Astrocyte (in vitro differentiated cells and primary cell): Measurements from ENCODE around the gene ADAMTS17. TPM values are rescaled to one million over a fixed set of nuclear protein-coding genes. Genes with fewer than 3 reads are reported as not detected.

Source experiments
- DNase-seq: peaks from one replicate; pipeline ENCODE4 v3.0.0-alpha.2; 2010; ENCODE audit warnings: low read depth
- FAIRE-seq: peaks from 2 replicates; lab custom pipeline; 2011; peaks lifted over from hg19 to GRCh38; lab: Jason Lieb, UNC
- H2AFZ ChIP-seq: 2 replicates; pipeline ENCODE4 v1.6.0; 2012; ENCODE audit warnings: low read depth, low read length, inconsistent platforms
- H3K27ac ChIP-seq: 2 replicates; pipeline ENCODE4 v1.5.1; 2011; ENCODE audit warnings: low read depth, low read length, inconsistent platforms
- H3K27me3 ChIP-seq: 2 replicates; pipeline ENCODE4 v1.6.0; 2011; ENCODE audit warnings: low read length, inconsistent platforms; ENCODE audit not compliant: insufficient read depth
- H3K36me3 ChIP-seq: 2 replicates; pipeline ENCODE4 v1.5.1; 2011; ENCODE audit warnings: low read length, inconsistent platforms; ENCODE audit not compliant: insufficient read depth
- H3K4me1 ChIP-seq: 2 replicates; pipeline ENCODE4 v1.5.1; 2011; ENCODE audit warnings: low read length, inconsistent platforms; ENCODE audit not compliant: insufficient read depth
- H3K4me2 ChIP-seq: 2 replicates; pipeline ENCODE4 v1.6.0; 2012; ENCODE audit warnings: low read length, inconsistent platforms
- H3K4me3 ChIP-seq: 2 replicates; pipeline ENCODE4 v1.5.1; 2011; ENCODE audit warnings: low read depth, mild to moderate bottlenecking, low read length, inconsistent platforms; ENCODE audit not compliant: insufficient read depth
- H3K79me2 ChIP-seq: 2 replicates; pipeline ENCODE4 v1.6.0; 2012; ENCODE audit warnings: mild to moderate bottlenecking, low read length, inconsistent platforms; ENCODE audit not compliant: insufficient read depth
- H3K9ac ChIP-seq: 2 replicates; pipeline ENCODE4 v1.6.0; 2012; ENCODE audit warnings: mild to moderate bottlenecking, low read length, inconsistent platforms
- H3K9me3 ChIP-seq: 2 replicates; pipeline ENCODE4 v1.5.1; 2012; ENCODE audit warnings: low read depth, mild to moderate bottlenecking, low read length, inconsistent platforms; ENCODE audit not compliant: insufficient read depth
- H4K20me1 ChIP-seq: 2 replicates; pipeline ENCODE4 v1.6.0; 2012; ENCODE audit warnings: low read length, inconsistent platforms; ENCODE audit not compliant: insufficient read depth
- H3K27ac Mint-ChIP-seq: one replicate; pipeline ENCODE4 v1.8.0; 2021; ENCODE audit warnings: mild to moderate bottlenecking, mixed read lengths; ENCODE audit not compliant: unreplicated experiment
- H3K27me3 Mint-ChIP-seq: one replicate; pipeline ENCODE4 v1.8.0; 2021; ENCODE audit warnings: low read depth, mixed read lengths; ENCODE audit not compliant: unreplicated experiment
- H3K36me3 Mint-ChIP-seq: one replicate; pipeline ENCODE4 v1.8.0; 2021; ENCODE audit warnings: low read depth, mixed read lengths; ENCODE audit not compliant: unreplicated experiment
- H3K4me1 Mint-ChIP-seq: one replicate; pipeline ENCODE4 v1.8.0; 2021; ENCODE audit warnings: low read depth, mixed read lengths; ENCODE audit not compliant: unreplicated experiment
- H3K4me3 Mint-ChIP-seq: one replicate; pipeline ENCODE4 v1.8.0; 2021; ENCODE audit warnings: mild to moderate bottlenecking, moderate library complexity, mixed read lengths; ENCODE audit not compliant: unreplicated experiment
- H3K9me3 Mint-ChIP-seq: one replicate; pipeline ENCODE4 v1.8.0; 2021; ENCODE audit warnings: mild to moderate bottlenecking, mixed read lengths; ENCODE audit not compliant: unreplicated experiment
- CTCF ChIP-seq: IDR thresholded peaks from 2 replicates; pipeline ENCODE4 v1.5.1; 2011; ENCODE audit warnings: low read depth, mild to moderate bottlenecking, inconsistent platforms, low read length, moderate library complexity; ENCODE audit not compliant: insufficient read depth
- EZH2 ChIP-seq: IDR thresholded peaks from 2 replicates; pipeline ENCODE4 v1.6.1; 2012; ENCODE audit warnings: mild to moderate bottlenecking, low read length, inconsistent platforms; ENCODE audit not compliant: insufficient read depth
- total RNA-seq: library from RNA; stranded (reverse); gene quantifications from 2 replicates; pipeline ENCODE4 v1.2.1, GENCODE V29; 2021

ADAMTS17 gene
- total RNA-seq, 1 donor from 2014 or later = 0.27 TPM

- no peak overlapping the region for H3K4me2 ChIP-seq
- peaks cover 4% of the 10 kb centered on the region for H3K4me1 ChIP-seq
- Mint-ChIP-seq H3K36me3 (no peaks in the 10 kb centered on the region), H3K4me3 (no peak overlapping the region), H3K4me1 (no peaks in the 10 kb centered on the region), H3K27ac (no peak overlapping the region), H3K27me3 (peaks cover 21% of the 10 kb centered on the region), H3K9me3 (peaks cover 5% of the 10 kb centered on the region)
- peaks cover 19% of the 10 kb centered on the region for H3K27me3 ChIP-seq
- FAIRE-seq (no peak), DNase-seq (no peak)
- no peaks in the 10 kb centered on the region for H3K79me2 ChIP-seq
- TF ChIP-seq EZH2 = no peak
- no peak for TF ChIP-seq CTCF
- H3K36me3 ChIP-seq = no peaks in the 10 kb centered on the region
- no peak overlapping the region for H3K4me3 ChIP-seq
- H3K27ac ChIP-seq = no peak overlapping the region
- H2AFZ ChIP-seq = no peak overlapping the region
- no peaks in the 10 kb centered on the region for H4K20me1 ChIP-seq
- H3K9me3 ChIP-seq = no peaks in the 10 kb centered on the region
- no peak overlapping the region for H3K9ac ChIP-seq
Observed at GRCh38 chr15:99923711-99924110, 418.1 kb downstream of the ADAMTS17 start.

Other genes with a start within 250 kb of the ADAMTS17 start
- gene CERS3, start 187.0 kb upstream of the ADAMTS17 start, total RNA-seq = not detected in 2 replicates